CD4-positive, alpha-beta T cell treated with Interleukin-15 for 4 hours (primary cell): Measurements from ENCODE around the gene DIPK1A.
A peak's percentile ranks its signal among the peaks of the same experiment; 100 is the strongest.

Experiments
- DNase-seq: peaks from one replicate; pipeline ENCODE4 v3.0.0-alpha.2; 2020; ENCODE audit warnings: low spot score

The DIPK1A gene

DNA sequence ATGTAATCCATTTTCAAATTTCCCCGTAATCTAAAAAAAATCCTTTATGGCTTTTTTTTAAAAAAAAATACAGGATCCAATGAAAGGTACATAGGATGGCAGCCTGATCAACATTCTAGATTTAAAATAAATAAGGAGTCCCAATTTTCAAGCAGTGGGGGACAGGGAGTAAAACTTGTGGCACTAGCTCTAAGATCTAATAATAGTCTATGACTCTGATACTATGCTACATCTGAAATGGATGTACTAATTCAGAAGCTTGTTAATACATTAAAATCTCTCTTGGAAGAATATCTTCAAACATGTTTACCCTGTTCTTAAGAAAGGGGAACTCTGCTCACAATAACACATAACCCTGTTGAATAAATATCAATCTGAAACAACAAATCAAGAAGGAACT is 8.5 kb downstream of the DIPK1A start:
- no peak for DNase-seq

DNA sequence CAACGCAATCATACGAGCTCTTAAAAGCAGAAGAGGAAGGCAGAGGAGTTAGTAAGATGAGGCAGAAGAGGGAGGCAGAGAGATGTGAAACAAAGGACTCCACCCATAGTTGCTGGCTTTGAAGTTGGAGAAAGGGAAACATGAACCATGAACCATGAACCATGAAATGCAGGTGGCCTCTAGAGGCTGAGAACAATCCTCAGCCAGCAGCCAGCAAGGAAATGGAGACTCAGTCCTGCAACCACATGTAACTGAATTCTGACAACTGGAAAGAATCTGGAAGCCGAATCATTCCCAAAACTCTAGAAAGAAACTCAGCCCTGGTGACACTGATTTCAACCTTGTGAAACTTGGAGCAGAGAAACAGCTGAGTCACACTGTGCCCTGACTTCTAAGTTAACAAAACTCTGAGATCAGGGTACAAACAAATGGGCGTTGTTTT is 10.1 kb downstream of the DIPK1A start:
- DNase-seq = peak; percentile 51

DNA sequence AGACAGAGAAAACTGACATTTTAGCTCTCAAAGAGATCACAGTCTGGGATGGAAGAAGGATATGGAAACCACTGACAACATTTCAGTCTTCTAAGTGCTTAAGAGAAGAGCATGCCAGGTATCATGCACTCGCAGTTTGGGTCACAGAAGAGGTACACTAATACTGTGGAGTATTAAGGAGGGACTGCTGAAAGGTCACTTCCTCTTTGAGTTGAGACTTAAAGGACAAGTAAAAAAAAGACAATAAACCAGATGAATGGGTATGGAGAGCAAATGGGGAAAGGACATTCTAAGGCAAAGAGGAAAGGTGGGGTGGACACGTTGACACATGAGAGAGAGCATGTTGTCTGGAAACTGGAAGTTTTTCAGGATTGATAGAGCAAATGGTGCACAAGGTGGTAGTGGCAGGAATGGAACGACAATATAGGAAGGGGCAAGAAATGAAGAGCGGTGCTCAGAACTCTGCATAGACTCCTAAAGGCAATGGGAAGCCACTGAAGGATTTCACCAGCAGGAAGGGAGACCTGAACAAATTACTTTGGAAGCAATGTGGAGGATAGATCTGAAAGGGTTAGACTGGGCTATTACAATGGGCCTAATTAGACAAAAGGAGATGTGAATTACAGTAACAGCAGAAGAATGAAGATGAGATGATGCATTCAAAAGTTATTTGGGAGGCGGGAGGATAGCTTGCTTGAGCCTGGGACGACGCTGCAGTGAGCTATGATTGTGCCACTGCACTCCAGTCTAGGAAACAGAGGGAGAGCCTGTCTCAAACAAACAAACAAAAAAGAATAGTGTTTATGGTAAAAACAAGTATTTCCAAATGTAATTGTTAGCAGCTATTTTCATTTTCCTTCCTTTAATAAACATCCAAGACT is 11.1 kb downstream of the DIPK1A start:
- DNase-seq = no peak

DNA sequence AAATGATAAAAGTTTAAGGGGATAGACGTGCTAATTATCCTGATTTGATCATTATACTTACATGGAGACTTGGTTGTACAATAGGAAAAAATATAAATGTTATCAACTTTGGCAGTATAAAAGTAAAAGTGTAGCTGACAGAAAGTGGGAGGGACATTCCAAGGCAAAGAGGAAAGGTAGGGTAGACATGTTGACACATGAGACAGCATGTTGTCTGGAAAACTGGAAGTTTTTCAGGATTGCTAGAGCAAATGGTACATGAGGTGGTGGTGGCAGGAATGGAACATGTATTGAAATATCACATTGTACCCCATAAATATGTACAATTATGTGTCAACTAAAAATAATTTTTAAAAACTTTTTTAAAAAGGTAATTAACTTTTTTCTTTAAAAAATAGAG is 13.2 kb downstream of the DIPK1A start:
- no peak for DNase-seq

DNA sequence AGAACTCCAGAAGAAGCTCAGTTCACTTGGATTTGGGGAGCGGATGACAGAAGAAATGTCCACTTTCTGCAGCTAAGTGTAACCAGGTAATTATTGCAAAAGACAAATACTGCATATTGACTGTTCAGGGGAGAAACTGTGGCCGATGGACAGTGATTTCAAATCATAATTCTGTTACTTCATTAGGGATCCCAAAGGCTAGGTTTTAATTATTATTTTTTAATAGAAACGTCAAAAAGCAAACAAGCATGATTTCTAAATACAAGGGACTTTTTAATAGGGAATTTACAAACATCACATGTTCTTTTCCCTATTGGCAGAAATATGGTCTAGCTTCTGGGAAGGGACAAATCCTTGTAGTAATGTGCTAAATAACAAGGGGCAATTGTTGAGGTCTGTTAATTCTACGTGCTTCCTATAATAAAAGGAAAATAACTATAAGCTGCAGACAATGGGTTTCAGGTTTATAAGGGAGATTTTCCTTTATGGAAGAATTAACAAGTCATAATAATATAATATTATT is 15.5 kb downstream of the DIPK1A start:
- no peak for DNase-seq

DNA sequence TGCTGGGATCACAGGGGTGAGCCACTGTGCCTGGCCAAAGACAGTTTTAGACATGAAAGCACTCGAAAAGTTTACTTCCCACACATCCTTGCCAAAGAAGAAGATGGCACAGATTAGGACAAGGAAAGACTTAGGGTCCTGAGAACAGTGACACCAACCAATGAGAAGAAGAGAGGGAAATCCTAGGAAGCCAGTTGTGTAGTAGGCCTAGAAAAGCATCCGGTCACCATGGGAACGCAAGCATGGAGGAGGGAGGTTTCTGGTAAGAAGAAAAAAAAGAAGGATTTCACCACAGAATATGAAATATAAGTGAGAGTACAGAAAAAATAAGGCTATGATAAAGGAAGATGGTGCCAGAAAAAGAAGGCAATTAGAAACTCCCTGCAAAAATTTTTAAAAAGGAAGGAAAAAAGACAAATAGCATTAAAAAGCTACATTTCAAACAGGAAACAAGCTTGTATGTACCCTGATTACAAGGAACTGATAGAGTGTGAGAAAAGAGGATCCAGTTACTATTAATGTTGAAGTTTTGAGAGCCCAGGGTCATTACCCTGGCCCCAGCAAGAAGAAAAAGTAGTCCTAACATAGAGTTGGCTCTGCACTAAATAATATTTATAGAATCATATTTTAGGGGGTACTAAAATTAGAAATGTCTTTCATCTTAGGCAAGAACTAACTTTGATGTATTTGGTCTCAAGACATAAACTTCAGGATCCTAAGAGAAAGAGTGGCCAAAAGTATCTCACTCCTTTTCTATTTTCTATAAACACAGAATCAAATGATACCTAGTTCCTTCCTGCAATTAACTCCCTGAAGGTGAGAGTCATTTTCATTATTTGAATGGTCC is 16.1 kb downstream of the DIPK1A start:
- DNase-seq = no peak

DNA sequence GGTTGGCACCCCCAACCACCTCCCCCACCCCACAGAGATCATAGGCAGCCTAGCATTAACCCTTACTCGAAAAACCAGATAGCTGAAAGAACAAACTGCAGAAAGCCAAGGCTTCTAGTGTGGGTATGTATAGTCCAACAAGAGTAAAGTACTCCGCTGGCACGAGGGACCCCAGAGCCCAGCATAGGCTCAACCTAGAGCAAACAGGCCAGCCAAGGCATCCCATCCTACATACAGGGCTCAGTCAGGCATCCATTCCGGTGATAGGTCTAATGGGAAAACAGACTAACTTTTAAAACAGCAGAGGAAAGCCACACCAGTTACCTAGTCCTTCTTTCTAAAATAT is 17.8 kb downstream of the DIPK1A start:
- DNase-seq = no peak

DNA sequence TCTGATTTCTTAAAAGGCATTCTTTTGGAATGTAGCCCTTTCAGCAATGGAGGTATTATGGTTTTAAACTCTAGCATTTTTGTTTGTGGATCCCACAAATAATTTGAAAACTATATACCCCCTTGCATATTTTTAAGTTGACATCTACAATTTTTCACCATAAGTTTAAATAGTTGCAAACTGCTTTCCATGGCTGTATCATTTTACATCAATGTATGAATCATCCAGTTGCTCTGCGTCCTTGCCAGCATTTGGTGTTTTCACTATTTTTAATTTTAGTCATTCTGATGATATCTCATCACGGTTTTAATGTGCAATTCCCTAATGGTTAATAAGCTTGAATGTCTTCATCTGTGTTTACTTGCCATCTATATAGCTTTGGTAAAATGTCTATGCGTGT is 20.7 kb downstream of the DIPK1A start:
- DNase-seq = no peak

DNA sequence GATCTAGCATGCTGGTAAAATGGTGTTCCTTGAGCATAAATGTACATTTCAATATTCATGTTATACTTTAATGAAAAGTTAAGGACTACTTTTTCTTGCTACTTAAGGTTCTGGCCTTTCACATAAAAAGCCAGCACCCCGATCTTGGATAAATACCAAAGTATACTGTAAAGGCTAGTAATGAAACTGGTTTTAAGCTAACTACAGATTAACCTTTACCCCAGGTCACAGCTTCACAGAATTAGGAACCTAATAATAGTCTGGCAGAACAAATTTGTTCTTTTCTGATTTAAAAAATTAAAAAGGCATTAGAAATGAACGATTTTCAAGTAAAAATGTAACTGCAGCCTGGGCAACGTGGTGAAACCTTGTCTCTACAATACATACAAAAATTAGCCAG is 23.5 kb downstream of the DIPK1A start:
- no peak for DNase-seq

DNA sequence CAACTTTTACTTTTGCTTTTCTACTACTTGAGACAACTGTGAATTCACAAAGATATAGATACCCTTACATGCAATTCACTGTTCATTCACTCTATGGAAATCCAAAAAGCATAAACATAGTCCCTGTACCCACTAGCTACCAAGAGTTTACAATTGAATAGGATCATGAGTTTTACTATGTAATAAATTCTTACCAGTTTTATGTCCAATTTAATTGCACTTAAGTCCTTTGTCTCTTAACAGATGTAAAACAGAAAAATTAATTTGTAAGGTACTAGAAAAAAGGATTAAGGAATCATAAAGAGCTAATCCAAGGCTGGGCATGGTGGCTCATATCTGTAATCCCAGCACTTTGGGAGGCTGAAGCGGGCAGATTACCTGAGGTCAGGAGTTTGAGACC is 24.4 kb downstream of the DIPK1A start:
- DNase-seq = no peak

DNA sequence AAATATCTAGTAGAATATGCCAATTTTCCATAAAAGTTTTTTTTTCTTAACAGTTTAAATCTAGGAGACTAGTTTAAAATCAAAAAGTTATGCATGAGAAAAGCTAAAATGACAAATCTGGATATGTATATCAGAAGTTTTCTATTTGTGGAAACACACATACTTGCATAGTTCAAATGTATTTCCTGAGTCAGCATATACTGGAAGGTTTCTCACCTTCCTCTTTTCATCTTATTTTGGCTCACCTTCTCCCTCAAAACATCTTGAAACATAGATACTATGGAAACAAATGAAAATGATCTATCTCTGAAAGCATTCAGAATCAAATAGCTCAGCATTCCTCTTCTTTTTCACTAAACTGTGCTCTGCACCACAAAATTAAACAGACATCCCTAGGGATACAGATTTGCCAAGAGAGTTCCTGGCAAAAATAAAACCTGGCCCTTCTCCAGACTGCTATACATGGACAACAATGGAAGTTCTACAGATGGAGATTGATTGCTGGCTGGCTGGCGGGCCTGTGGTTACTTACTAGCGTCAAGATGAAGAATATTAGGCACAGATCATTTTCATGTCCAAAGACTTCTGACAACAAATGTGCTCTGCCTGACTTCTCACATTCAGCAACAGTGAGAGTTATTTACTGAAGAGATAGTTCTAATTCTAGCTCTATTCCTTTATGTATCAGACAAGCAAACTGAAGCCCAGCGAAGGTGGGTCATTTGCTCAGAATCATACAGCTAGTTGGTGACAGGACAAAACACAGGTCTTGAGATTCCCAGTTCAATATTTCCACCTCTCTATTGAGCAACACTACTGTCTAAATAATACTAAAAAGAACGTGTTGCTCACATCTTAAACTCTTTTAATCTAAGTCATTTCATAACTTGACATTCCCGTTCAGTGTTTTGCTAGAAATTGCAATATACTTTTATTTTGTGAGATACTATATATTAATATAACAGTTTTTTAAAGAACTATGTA is 26.6 kb downstream of the DIPK1A start:
- no peak for DNase-seq

DNA sequence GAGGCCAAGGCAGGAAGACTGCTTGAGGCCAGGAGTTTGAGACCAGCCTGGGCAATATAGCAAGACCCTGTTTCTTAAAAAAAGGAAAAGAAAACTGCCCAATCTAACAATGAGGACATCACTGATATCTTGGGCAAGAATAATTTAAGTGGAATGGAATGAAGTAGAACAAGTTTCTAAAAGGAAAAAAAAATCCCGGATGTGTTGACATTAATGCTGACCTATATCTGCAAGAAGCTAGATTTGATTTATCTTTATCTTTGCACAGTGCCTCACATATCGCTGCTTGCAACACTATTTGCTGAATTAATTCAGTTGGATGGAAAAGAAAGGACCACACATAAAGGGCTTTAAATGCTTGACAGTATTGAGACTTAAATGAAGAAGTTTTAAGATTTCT is 27.8 kb downstream of the DIPK1A start:
- DNase-seq = no peak

DNA sequence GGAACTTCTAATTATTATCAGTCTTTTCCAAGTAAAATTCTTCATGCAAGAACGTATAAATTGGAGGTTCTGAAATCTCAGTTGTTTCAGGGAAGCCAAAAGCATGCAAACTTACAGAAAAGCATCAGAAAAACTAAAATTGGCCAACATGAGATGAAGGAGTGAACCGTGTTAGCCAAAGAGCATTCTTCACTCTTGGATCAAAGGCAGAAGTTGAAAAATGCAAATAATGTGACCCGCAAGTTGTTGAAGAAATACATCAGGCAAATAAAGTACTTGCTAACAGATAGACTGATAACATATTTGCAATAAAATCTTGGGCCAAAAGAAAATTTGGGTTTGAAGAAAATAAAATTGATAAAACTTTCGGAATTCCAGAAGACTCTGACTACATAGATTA is 29.6 kb downstream of the DIPK1A start:
- no peak for DNase-seq

DNA sequence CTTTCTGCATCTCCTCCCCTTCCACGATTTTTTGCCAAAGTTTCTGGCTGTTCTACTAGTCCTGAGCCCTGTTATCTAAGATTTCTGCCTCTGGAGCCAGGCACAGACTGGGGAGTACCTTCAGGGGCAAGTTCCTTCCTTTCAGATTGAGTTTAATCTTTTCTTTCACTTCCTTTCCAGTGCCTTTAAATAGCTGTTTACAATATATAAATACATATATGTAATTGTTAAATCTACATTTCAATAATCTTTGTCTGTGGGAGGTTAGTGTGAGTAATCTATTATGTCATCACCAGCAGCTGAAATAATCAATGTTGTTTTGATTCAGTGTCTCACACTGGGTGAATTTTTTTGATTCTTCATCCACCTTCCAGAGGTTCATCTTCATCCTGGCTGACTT is 31.8 kb downstream of the DIPK1A start:
- no peak for DNase-seq

DNA sequence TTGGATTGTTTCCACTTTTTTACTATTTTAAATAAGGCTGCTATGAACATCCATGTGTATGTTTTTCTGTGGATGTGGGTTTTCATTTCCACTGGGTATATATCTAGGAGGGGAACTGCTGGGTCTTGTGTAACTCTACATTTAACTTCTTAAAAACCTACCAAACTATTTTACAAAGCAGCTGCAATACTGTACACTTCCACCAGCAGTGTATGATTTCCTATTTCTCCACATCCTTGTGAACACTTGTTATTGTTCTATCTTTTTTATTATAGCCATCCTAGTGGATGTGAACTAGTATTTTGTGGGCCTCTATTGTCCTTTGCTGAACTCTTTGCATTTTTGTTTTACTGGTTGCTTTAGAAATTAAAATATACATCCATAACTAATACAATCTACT is 33.4 kb downstream of the DIPK1A start:
- no peak for DNase-seq

DNA sequence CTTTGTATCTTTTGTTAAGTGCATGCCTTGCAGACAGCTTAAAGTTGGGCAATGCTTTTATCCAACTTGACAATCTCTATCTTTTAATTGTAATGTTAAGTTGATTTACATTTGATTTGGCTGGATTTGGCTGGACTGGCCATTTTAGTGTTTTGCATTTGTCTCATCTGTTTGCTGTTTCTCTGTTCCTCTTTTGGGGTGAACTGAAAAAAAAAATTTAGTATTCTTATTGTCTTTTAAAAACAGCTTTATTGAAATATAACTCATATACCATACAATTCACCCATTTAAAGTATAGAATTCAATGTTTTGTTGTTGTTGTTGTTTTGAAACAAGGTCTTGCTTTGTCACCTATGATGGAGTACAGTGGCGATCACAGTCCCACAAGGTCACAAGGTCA is 34.4 kb downstream of the DIPK1A start:
- DNase-seq = no peak

DNA sequence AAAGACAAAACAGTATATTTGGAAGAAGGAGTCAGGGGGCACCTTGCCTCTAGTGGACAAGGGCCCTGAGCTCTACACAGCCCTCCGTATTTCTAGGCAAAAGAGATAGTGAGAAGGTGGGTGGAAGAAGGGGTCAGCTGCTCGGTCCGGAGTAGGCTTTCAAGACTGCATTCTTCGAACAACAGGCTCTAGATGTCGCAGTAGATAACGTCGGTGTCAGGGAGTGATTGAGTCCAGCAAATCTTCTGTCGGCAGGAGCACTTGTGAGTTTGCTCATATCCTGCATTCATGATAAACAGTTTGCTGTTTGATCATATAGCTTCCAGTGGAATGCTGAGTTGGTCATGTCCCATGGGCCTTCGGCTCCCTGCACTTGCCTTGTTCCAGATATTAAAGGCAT is 36.8 kb downstream of the DIPK1A start:
- no peak for DNase-seq

DNA sequence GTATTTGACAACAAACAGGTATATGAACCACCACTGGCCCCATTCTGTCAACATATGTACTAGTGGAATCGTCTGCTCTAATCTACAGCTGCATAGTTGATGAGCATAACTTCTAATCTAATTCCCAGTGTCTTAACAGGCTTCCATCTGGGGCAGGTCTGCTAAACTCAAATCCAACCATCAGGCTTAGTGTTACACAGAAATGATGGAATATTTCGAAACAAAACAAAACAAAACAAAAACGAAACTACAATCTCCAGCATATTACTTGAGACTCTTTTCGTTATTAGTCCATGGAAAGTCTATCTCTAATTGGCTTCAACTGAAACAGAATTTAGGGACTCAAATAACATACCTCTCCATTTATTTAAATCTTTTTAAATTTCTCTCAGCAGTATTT is 37.6 kb downstream of the DIPK1A start:
- DNase-seq = no peak

DNA sequence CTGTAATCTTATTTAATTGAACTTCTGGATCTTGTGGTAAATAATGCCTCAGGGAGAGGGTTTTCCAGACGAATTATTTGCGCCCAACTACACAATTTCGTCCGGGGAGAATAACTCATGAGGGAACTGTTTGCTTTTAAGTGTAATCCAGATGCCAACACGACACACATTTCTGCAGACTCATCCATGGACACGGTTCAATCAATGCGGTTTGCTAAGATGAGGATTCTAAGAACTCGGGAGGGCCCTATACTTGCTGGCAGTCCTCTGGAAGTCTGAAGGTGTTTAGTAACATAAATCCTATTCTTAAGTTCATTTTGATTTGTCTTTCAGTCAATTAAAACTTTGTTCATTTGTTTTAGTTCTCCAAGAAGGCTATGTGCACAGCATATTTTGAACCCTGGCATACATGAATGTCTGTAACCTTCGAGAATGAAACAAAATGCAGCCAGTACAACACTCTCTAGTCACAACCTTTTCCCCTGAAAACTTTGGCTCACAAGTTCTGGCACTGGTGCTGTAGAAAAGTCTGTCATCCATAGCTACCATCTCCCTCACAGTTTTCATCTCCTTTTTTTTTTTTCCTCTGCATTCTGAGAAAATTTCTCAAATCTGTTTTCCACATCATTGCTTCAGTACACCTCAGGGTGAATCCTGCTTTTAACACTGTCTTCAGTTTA is 38.8 kb downstream of the DIPK1A start:
- no peak for DNase-seq

DNA sequence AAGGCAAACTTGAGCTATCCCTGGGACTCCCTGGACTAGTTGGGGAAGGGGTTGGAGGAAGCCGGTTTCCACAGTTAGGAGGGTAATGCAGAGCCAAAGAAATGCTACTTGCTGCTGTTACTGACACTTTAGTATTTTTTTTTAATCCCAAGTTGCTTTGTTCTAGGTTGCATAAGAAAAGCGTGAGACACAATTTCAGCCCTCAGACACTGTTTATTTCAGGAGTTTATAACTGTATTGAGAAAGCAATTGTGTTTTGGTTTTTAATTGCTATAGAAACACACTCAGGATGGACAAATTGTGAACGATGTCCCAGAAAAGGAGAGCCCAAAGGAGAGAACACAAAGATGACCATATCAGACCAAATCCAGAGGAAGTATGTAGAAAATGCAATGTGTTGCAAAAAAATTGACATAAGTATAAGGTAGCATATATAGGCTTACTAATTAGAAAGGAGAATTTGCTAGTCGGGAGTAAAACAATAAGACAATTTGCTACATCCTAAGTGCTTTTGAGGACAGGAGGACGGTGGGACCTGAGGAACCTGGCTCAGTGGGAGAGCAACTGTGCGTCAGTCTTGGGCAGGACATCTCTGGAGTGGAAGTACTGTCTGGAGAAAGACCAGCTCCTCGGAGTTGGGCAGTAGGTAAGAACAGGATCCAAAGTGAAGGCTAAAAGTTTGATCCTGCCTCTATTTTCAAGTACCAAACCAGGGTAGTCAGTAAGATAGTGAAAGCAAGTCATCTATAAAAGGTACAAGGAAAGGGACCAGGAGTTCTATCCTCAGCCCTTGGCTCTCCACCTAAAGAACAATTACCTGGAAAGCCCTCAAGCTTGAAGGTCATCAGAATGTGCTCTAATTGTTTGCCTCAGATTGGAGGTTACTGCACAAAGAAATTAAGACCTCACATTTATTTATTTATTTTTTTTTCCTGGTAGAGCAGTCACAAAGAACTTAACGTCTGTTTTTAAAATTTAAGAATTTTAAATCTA is 39.9 kb downstream of the DIPK1A start:
- DNase-seq = no peak
